NCI-H748 (cell line): ENCODE data around the gene RAD50.
"Not testable (repeated sequence)": the region's sequence is repeated elsewhere in the genome, so short reads cannot be mapped to it uniquely, and the experiment has no call there.

Experiments
- DNase-seq: peaks from one replicate; lab custom pipeline; 2025; ENCODE audit not compliant: unreplicated experiment; lab: John Stamatoyannopoulos, UW

The RAD50 gene

DNA sequence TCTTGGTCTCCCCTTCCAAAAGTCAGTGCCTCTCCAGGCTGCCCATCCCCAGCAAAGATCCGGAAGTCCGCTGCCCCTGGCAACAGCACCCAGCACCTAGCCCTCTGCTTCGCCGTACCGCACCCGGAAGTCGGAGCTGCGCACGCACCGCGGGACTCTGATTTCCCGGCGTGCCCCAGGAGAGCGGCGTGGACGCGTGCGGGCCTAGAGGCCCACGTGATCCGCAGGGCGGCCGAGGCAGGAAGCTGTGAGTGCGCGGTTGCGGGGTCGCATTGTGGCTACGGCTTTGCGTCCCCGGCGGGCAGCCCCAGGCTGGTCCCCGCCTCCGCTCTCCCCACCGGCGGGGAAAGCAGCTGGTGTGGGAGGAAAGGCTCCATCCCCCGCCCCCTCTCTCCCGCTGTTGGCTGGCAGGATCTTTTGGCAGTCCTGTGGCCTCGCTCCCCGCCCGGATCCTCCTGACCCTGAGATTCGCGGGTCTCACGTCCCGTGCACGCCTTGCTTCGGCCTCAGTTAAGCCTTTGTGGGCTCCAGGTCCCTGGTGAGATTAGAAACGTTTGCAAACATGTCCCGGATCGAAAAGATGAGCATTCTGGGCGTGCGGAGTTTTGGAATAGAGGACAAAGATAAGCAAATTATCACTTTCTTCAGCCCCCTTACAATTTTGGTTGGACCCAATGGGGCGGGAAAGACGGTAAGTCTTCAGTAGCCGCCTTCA lies at the start of gene RAD50:
Gene RAD50 (plus strand): TSS at position 215 of the 715 bp plus-strand sequence. CDS start 348 bp downstream, at position 563.
- DNase-seq, result peak; percentile 97

DNA sequence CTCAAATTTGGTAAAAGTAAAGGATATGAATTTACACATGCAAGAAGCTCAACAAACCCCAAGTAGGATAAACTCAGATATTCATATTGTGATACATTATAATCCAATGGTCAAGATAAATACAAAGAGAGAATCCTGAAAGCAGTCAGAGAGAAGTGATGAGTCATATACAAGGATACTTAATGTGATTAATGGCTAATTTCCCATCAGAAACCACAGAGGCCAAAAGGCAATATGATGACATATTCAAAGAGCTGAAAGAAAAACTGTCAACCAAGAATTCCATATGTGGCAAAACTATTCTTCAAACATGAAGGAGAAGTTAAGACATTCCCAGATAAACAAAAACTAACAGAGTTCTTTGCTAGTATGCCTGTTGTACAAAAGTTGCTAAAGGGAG lies 46.7 kb upstream of the RAD50 start:
- DNase-seq, result no peak

GRCh38 chr5:132513618-132514336 lies 43.0 kb upstream of the RAD50 start:
- peak; percentile 39 for DNase-seq

- DNase-seq, result not testable (repeated sequence)
Observed at GRCh38 chr5:132522067-132522466, 34.7 kb upstream of the RAD50 start.

GRCh38 chr5:132524877-132525276 lies 31.9 kb upstream of the RAD50 start:
- DNase-seq, result not testable (repeated sequence)

- no peak for DNase-seq
Observed at GRCh38 chr5:132525299-132525724, 31.5 kb upstream of the RAD50 start.

GRCh38 chr5:132526290-132526973 lies 30.3 kb upstream of the RAD50 start:
- DNase-seq, result peak; percentile 72

GRCh38 chr5:132526974-132527564 lies 29.7 kb upstream of the RAD50 start:
- DNase-seq, result no peak

GRCh38 chr5:132528021-132528420 lies 28.8 kb upstream of the RAD50 start:
- DNase-seq, result no peak

GRCh38 chr5:132528866-132529634 lies 27.7 kb upstream of the RAD50 start:
- no peak for DNase-seq

DNA sequence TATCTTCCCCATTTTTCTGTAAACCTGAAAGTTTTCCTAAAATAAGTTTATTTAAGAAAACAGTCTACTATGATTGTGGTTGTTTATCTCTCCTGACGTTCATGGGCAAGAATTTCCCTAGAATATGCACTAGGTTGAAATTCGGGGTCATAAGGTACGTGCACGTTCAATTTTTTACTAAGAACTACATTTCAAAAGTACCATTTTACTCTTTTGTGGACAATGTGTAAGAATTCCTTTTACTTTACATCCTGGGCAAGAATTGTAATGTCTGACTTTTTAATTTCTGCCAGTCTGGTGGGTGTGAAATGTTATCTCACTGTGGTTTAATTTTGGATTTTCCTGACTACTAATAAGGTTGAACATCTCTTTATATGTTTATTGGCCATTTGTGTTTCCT lies 25.8 kb upstream of the RAD50 start:
- no peak for DNase-seq

DNA sequence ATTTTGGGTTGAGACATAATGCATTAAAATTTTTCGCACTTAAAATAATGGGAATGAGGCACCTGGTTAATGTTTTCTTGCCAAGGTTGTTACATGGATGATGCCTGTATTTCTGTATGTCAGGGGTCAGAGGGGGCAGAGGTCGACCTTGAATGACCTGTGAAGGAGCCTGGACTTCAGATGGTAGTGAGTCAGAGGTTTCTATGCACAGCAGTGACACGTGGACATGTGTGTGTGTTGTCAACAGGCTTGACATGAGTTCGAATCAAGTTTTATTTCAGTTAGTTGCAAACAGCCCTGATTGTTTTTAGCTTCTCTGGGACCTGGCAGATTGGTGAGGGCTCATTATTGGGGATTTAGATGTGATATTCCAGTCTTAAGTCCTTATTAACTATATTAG lies 17.1 kb upstream of the RAD50 start:
- no peak for DNase-seq

DNA sequence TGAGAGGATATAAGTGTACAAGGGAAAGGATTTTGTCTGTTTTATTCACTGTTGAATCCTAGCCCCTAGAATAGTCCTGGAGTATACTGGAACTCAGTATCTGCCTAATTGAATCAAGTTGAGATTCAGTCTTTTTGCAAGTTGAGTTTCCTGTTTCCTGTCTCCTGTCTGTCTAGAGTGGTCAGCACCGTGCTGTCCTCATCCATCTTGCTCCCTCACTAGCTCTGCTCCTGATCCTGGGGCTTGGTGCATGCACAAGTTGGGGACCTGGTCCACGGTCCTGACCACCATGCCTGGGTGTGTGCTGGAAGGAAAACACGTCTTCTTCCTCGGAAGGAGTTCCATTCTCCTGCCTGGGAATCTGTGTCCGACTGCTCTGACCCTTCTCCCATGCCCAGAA lies 16.6 kb upstream of the RAD50 start:
- no peak for DNase-seq

DNA sequence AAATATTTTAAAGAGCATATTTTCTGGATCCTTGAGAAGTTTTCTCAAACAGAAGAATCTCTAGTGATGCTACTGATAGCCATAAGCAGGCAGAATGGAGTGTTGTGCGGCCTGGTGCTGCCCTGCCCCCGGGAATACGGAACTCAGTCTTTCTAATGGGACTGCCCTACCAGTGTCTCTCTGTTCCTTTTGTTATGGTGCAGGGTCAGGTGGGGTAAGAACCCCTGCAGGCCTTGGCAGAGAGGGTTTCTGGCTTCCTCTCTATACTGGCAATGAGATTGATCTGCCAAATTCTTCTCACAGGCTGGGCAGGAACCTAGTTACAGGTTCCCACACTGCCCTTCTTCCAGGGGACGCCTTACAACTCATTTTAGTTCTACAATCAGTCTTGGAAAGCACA lies 16.0 kb upstream of the RAD50 start:
- DNase-seq, result no peak

GRCh38 chr5:132543472-132544201 lies 13.1 kb upstream of the RAD50 start, which contains the start of gene IL5:
TSS of gene IL5 (minus strand) at chr5:132543522. CDS start at chr5:132543478, 44 bp downstream.
- DNase-seq, result no peak

DNA sequence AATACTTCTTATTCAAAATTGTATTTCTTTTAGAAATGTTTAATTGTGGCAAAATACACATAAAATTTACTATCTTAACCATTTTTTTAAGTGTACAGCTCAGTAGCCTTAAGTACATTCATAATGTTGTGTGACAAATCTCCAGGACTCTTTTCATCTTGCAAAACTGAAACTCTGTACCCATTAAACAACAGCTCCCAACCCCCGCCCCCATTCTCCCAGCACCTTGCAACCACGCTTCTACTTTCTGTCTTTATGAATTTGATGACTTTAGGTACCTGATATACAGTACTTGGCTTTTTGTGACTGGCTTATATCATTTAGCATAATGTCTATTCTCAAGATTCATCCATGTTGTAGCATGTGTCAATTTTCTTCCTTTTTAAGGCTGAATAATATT lies 10.7 kb upstream of the RAD50 start:
- DNase-seq, result no peak

- no peak for DNase-seq
Observed at GRCh38 chr5:132547269-132547668, 9.5 kb upstream of the RAD50 start.

GRCh38 chr5:132548834-132549233 lies 7.9 kb upstream of the RAD50 start:
- DNase-seq, result not testable (repeated sequence)

DNA sequence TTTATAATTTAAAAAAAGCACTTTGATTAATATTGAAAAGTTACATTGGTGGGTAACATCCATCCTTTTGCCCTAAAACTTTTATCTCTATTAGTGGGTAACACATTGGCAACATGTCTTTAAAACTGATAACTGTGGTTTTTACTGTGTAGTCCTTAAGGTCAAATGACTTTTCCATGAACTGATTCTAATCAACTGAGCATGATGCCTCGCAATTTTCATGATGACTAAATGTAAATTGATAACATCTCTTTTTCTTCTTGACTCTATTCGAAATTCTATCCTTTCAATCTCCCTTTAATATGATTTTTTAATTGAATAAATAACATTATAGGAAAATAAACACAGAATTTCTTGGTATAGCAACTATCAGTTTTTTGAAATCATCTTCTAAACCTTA lies 7.2 kb upstream of the RAD50 start:
- DNase-seq, result no peak

DNA sequence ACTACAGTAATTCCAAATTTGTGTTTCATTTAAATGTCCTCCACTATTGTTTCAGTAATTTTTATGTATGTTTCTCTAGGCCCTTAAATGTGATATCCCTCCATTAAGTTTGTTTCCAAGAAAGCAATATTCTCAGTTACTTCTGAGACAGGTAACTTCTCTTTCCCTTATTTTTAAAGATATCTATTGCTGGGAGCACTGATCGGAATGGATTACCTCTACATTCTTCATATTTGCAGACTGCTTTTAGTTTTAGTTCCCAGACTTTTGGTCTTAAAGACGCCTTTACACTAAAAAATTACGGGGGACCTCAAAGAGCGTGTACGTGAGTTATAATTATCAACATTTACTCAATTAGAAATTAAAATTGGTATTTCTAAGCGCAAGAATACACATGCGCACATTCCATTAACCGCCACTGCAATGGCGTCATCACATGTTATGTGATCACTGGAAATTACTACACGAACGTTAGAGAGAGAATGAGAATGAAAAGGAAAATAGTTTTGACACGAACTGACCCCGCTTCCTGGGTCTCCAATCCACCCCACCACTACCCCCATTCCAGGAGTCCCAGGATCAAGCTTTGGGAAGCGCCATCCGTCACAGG lies 519 bp upstream of the RAD50 start:
- peak; percentile 77 for DNase-seq
